ENCODE data around the gene LHPP.
A peak's percentile ranks its signal among the peaks of the same experiment; 100 is the strongest.
"Not testable (repeated sequence)": the region's sequence is repeated elsewhere in the genome, so short reads cannot be mapped to it uniquely, and the experiment has no call there.

The LHPP gene

GRCh38 chr10:124461642-124462347 lies at the start of gene LHPP:
Gene LHPP, plus strand, starts transcription at chr10:124461823. Its CDS starts 40 bp downstream, at chr10:124461863.
- peak; percentile 20 for DNase-seq

- DNase-seq = no peak
Observed at GRCh38 chr10:124414076-124414475, 47.5 kb upstream of the LHPP start.

GRCh38 chr10:124415210-124415609 lies 46.4 kb upstream of the LHPP start:
- DNase-seq = no peak

GRCh38 chr10:124416733-124417132 lies 44.9 kb upstream of the LHPP start:
- DNase-seq = no peak

- peak; percentile 55 for DNase-seq
Observed at GRCh38 chr10:124417895-124418725, 43.5 kb upstream of the LHPP start.

GRCh38 chr10:124418726-124419501 lies 42.7 kb upstream of the LHPP start, which contains the start of gene OAT:
Gene OAT, minus strand, starts transcription at chr10:124418923. Its CDS starts 6,752 bp downstream, at chr10:124412171.
- DNase-seq = peak; percentile 93

GRCh38 chr10:124419635-124420034 lies 42.0 kb upstream of the LHPP start:
- DNase-seq = no peak

- DNase-seq = no peak
Observed at GRCh38 chr10:124420254-124420653, 41.4 kb upstream of the LHPP start.

- no peak for DNase-seq
Observed at GRCh38 chr10:124422742-124423141, 38.9 kb upstream of the LHPP start.

GRCh38 chr10:124423813-124424212 lies 37.8 kb upstream of the LHPP start:
- no peak for DNase-seq

- DNase-seq = no peak
Observed at GRCh38 chr10:124425227-124425962, 36.2 kb upstream of the LHPP start.

- DNase-seq = no peak
Observed at GRCh38 chr10:124428207-124428777, 33.3 kb upstream of the LHPP start.

- DNase-seq = no peak
Observed at GRCh38 chr10:124429576-124429975, 32.0 kb upstream of the LHPP start.

- no peak for DNase-seq
Observed at GRCh38 chr10:124430077-124430476, 31.5 kb upstream of the LHPP start.

GRCh38 chr10:124433461-124433860 lies 28.2 kb upstream of the LHPP start:
- no peak for DNase-seq

GRCh38 chr10:124435683-124436082 lies 25.9 kb upstream of the LHPP start:
- not testable (repeated sequence) for DNase-seq

- DNase-seq = no peak
Observed at GRCh38 chr10:124436191-124436638, 25.4 kb upstream of the LHPP start.

GRCh38 chr10:124441694-124442093 lies 19.9 kb upstream of the LHPP start:
- not testable (repeated sequence) for DNase-seq

- no peak for DNase-seq
Observed at GRCh38 chr10:124446830-124447750, 14.5 kb upstream of the LHPP start.

- no peak for DNase-seq
Observed at GRCh38 chr10:124447751-124448466, 13.7 kb upstream of the LHPP start.

Data from amniotic stem cell (primary cell).